Myocyte (in vitro differentiated cells): ENCODE results near the gene ADORA2A. TPM values are rescaled to one million over a fixed set of nuclear protein-coding genes. Genes with fewer than 3 reads are reported as not detected.

Experiments used
- DNase-seq: peaks from one replicate; pipeline ENCODE4 v3.0.0-alpha.2; 2012; ENCODE audit warnings: low read depth
- total RNA-seq: library from RNA; depleted of rRNA; stranded (reverse); fragments of >200 nt; gene quantifications from 2 replicates; pipeline ENCODE4 v1.2.3, GENCODE V29; 2014

Gene ADORA2A
- total RNA-seq, 1 donor from 2014 or later: 6.4 TPM

DNA sequence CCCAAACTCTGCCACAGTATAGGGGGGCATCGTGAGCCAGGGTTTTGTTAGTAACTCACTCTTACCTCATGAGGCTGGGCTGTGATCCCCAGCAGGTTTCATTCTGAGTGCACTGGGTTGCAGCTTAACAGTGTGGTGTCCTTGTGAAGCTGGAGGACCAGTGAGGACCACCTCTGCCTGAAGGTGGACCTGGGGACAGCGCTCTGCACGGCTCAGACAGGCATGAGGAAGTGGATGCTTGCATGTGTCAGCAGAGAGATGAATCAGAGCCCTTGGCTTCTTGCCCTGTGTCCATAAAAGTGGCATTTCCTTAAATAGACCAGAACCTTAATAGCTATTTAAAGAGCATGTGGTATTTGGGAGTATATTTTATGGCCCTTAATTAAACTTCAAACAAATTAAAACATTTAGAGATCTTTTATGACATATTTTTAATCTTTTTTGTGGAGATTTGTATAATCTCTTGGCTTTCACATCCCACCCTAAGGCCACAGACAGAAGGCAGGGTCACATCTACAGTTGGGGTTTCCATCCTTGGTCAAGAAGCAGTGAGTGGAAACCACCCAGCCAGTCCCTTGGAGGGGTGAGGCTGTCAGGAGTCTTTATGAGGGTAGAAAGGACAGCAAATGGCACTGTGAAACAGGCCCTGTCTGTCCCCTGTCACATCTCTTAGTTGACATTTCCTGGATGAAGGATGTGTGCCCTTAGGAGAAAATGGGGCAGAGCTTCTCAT lies 24.8 kb upstream of the ADORA2A start:
- peak; percentile 94 for DNase-seq

DNA sequence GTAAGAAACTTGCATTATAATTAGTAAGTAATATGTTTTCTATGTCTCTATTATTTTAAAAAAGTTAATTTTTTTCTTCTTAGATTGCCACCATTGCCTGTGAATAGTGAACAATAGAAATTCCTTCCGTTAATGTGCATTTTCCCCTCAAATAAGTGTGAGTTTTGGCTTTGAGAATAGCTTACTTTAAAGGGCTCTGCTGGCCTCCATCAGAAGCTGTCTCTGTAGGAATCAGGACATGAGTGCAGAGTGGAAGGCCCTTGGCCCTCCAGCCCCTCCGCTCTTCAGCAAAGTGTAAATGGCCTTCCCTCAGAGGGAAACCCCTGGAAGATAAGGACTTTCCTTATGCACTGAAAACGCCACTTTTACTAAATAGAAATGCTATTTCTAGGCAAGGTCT lies 24.1 kb upstream of the ADORA2A start:
- no peak for DNase-seq

DNA sequence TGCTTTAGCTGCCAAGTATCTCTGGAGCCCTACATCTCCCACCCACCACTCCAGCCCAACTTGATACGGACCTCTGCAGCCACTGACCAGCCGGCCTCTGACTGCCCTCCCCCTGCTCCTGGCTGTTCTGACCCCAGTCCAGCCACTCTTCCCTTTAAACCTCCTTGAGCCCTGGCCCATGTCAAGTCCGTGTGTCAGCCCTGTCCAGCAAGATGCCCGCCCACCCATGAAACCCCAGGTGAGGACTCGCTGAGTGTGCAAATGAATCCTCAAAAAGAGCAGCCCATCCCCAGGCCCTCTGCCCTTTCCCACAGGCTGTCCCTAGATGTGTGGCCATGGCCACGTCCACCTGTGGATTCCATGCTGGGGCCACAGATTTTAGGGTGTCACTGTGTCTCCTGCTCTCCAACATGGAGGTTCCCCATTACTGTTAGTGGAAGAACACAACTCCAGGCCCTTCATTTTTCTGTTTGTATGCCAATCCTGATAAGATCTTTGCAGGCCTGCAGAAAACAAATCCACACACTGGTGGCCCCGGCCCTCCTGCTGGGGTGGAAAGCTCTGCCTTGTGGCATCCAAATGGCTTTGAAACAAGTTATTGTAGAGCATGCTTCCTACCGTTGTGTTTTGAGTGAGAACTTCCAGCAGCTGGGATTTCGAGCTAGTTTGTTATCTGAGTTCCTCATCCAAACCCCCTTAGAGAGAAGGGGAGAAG lies 22.7 kb upstream of the ADORA2A start:
- DNase-seq: no peak

DNA sequence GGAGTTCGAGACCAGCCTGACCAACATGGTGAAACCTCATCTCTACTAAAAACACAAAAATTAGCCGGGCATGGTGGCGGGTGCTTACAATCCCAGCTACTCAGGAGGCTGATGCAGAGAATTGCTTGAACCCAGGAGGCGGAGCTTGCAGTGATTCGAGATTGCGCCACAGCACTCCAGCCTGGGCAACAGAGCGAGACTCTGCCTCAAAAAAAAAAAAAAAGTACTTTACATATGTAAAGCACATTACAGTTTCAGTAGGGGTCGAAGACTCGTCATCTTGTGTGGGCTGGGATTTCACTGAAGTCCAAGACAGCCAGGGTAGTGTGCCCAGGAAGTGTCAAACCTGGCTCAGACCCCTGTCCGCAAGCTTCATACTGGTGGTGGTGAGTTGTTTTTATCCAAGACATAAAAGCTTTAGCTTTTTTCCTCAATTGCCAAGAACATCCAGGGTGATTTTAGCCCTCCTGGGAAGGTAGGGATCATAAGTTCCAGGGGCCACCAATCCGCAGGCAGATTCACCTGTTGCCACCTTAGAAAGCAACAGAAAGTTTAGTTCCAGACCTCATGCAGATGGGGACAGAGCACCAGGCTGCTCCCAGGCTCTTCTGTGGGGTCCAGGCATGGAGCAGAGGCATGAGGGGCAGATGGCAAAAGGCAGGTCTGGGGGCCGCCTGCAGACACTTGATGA lies 21.6 kb upstream of the ADORA2A start:
- no peak for DNase-seq

DNA sequence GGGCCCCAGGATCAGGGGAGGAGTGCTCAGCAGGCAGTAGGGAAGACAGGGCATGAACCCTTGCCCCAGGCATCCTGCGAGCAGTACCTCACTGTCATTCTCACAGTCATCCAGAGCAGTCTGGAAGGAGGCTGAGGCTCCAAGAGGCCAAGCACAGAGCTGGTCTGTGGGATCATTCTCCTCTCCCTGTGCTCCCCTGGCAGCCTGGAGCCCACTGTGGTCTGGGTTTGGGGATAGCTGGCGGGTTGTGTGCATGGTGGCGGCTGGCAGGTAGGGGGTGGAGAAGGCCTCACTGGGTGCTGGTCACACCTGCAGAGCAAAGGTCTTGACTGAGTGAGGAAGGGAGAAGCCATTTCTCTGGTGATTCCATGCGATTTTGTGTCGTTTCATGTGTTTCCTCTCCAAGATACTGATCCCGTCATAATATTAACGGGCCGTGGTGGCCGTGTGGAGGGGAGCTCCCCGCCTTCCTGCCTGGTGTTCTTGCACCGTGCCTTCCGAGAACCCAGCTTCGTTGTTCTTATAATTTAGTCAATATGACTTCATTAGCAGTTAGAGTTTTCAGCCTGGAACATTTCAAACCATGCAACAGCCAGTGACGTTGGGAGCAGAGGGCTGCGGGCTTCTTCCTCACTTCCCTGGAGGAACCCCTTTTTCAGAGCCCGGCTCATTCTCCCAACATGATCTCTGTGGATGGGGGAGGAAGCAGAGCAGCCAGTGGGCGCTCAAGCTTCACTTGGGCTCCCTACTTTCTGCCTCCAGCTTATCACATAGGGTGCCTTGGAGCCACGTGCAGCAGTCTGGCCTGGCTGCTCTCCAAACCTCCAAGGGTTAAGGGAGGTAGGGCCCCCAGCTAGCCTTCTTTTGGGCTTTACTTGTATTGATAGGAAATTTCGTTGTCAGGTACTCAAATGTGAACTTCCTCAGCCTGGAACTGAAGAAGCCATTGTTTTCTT lies 20.8 kb upstream of the ADORA2A start:
- DNase-seq: no peak

DNA sequence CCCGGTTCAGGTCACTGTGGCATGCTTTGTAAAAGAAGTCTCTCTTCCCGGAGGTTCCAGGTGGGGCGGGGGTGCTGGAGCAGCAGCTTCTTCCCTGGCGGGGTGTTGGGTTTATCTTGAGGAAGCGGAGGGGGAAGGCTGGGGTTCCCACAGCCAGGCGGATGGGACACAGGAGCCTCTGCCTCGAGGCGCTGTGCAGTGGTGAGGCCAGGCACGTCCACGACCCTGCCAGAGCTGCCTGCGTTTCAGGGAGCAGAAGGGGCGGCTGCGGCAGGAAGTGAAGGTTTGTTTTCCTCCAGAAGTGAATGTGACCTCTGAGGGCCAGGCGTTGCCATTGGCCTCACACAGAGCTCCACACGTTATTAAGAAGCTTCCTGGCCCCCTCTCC lies 20.1 kb upstream of the ADORA2A start:
- no peak for DNase-seq

DNA sequence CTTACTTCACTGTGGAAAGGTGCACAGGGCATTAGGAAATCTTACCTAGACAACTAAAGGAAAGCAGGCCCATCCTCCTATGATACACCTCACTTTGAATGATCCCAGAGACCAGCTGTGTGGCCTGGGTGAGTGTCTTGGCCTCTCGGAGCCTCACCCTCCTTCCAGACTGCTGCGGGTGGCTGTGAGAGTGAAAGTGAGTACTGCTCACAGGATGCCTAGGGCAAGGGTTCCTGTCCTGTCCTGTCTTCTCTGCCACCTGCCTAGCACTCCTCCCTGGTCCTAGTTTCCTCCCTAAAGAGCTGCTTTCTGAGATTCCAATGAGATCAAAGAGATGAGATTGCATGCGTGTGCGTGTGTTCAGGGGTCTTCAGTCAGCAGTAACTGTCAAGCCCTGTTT lies 19.5 kb upstream of the ADORA2A start:
- DNase-seq: no peak

DNA sequence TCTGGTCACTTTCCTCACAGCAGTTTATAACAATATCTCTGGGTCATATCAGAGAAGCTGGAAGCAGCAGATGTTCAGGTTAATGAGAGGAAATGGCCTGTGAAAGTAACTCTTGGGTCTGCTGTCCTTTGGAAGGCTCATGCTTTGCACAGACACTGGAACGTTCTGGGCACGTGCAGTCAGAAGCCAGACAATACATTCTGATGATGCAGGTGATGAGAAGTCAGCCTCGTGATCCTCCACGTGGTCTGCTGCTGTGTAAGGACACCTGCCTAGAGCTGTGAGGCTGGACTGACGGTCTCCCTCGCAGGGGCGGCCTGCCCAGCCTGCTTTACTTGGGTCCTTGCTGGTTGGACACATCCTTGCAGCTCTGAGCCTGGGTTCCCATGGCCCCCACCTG lies 18.8 kb upstream of the ADORA2A start:
- no peak for DNase-seq

DNA sequence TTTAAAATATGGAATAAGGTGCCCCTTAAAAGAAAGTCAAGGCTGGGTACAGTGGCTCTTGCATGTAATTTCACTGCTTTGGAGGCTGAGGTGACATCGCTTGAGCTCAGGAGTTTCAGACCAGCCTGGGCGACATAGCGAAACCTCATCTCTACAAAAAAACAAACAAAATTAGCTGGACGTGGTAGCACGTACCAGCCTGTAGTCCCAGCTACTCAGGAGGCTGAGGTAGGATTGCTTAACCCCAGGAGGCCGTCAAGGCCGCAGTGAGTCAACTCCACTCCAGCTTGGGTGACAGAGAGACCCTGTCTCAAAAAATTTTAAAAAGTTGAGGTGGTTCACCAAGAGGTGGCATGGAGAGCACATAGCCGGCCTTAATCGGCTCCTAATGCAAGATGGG lies 17.7 kb upstream of the ADORA2A start:
- no peak for DNase-seq

DNA sequence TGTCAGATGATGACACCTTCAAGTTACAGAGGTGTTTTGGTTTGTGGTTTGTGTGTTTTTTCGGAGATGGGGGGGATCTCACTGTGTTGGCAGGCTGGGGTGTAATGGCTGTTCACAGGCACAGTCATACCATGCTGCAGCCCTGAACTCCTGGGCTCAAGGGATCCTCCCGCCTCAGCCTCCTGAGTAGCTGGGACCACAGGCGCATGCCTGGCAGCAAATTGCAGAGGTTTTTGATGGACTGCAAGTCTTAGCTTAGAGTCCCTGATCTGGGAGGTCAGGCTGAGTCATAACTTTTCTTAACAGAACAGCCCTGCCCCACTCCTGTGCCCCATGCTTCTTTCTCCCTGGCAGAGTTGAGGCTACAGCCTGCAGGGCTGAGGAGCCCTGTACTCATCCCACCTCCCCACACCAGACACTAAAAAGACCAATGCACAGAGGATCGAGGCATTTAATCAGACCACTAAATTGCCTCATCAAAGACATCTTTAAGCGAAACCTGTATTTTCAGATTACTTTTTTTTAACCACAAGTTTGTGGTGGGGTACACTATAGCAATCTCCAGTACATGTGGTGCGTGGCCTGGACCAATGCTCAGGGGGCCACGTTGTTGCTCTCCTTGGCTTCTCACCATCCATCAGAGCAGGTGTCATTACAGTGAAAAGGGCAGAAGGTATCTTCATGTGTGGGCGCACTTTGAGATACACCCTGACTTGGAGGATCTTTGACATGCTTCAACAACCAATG lies 17.1 kb upstream of the ADORA2A start:
- DNase-seq: peak; percentile 35

DNA sequence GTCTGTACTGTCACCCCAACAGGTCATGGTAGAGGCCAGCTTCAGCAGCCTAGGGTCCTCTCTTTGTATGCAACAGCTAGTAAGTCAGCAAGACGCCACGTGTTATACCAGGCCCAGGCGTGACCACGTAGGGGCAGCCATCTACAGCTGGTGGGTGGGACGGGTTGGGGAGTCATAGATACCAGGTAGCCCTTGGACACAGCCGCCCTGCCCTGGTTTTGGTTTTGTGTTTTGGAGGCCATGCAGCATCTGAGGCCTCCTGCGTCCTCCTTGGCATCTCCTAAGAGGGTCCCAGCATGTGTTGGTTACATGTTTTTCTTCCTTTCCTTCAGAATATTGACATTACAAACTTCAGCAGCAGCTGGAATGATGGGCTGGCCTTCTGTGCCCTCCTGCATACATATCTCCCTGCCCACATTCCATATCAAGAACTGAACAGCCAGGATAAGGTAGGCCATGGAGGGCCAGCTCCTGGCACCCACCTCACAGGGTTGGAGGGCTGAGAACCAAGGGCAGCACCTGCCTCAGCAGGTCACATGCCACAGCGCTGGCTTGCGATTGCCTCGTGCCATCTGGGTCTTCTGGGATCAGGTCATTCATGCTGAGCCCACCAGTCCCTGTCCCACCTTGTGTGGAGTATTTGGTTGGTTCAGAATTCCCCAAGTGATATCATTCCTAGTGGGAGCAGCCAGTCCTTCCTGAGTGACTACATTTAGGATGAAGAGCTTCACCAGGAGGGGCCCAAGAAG lies 16.0 kb upstream of the ADORA2A start:
- DNase-seq: no peak

DNA sequence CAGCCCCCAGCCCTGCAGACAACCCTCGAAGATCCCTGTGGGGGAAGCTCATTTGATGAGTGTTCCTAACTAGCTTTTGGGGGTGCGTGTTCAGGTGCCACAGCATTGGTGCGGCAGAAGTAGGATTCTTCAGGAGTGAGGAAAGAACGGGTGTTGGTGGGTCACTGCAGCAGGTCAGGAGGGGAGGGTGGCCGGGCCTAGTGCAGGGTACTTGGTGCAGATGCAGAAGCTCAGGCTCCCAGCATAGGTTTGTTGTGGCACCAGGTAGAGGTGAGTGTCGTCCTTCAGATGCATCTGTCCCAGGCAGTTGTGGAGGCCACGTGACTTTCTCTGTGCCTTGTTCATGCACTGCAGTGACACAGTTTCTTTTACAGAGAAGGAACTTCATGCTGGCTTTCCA lies 15.1 kb upstream of the ADORA2A start:
- no peak for DNase-seq

DNA sequence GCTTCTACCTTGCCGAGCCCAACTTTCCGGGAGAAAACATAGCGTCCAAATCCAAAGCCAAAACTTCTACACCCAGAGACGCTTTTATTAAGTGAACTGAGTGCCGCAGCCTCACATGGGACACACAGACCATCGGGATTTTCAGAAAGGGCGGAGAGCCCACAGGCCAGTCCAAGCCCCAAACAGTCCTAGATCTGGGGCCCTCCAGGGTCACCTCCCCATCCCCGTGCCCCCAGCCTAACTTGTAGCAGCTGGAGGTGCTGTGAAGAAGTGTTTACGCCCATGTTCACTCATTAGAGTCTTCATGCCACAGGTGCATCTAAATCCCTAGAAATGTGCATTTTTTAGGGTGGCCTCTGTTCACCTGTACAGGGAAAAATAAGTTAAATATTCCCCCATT lies 14.1 kb upstream of the ADORA2A start:
- DNase-seq: no peak

DNA sequence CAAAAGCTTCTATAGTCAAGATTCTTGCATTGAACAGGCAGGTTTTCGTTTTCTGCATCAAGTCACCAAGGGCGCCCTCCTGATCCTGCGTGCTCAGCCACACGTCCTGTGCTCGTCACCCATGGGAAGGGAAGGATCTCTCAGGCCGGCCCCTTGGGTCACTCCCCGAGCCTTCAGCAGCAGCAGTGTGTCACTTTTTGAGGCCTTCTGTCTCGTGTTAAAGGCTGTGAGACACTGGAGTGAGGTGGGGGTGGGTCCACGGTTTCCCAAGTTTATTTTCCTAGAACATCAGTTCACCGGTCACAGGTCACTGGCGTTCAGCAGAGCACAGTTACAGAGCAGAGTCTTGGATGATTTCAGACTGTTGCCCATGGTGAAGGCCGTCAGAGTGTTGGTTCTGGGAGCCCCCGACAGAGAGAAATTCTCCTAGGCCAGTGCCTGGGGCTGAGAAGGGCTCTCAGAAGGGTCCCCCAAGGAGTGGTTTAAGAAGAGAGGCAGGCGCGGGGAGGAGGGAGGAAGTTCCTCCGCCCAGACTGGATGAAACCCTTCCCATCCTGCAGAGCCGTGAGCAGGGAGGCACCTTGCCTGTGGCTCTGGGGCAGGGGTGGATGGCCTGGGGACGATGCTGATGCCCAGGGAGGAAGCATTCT lies 13.5 kb upstream of the ADORA2A start:
- DNase-seq: no peak

DNA sequence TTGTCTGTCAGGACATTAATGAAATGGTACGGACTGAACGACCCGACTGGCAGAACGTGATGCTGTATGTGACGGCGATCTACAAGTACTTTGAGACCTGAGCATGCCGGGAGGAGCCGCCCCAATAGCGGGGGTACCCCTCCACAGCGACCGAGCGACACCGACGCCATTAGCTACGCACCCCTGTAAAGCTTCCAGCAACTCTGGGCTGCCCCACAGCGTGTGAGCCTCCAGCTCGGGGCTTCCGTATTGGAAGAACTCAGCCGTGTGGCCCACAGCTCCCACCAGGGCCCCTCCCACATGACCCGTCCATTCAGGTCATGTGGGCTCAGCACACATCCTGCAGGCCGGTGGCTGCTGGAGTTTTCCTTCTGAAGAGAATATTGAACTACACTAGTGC lies 12.9 kb upstream of the ADORA2A start:
- no peak for DNase-seq

DNA sequence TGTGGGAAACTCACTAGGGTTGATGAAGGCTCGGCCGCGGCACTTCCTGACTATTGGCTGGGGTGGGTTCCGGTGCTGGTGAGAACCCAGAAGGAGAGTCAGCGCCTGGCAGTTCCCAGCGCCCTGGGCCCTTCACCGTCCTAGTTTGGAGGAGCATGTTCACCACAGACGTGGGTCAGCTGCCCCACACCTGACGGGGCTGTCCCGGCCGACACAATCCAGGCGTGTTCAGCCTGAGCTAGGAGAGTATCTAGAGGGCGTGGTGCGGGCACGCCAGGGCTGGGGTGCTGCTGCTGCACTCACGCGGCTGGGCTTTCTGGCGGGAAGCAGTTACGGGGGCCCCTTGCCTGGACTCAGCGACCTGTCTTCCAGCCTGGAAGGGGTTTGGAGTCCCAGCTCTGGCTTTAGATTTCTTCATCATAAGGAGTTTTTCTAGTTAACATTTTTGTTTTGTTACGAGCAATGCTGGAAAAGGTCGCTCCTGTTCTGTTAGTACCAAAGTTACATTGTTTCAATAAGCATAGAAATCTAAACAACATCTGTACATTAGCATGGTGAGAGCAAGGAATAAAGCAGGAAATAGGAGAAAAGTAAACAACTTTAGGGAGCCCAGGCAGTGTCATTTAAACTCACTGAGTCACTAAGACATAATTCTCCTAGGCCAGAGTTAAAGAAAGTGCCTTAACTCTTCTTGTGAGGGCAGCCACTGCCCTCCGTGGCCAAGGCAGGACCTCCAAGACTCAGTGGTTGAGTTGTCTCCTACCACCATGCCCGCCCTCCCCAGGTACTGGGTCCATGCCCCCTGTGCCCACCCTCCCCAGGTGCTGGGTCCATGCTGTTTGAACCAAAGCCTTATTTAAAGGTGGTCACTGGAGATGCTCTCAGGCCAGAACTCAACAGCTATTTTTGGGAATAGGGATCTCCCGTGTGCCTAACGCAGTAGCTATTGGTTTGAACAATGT lies 12.1 kb upstream of the ADORA2A start:
- no peak for DNase-seq

DNA sequence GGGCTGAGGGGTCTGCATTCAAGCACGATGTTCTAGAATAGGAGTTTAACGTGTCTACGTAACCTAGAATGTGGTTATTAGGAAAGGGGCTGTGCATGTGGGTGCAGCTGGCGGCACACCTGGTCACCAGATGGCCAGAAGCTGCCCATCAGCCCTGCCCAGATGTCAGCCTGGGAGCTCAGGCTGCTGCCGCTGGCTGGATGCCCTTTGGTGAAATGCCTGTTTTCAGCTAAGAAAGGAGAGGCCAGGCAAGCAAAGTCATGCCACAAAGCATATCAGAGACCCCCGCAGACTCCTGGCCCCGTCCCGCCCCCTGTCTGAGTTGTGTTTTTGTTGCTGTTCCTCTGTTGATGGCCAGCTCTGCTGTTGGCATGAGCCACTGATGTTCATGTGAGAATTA lies 11.3 kb upstream of the ADORA2A start:
- DNase-seq: no peak

DNA sequence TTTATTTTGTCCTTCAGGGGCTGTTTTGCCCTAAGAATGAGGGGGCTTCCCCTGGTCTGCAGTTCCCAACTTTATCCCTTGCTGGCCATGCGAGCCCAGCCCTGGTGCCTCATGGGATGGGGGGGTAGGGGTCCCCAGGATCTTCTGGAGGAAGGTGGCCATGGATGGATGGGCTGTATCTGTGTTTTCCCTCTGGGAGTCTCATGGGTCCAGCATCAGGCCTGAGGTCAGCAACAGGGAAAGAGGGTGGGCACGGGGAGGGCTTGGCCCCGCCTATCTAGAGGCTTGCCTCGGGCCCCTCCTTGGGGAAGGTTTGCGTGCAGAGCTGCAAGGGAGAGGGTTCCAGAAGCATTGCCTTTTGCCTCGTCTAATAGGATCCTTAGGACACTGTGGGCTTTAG lies 10.8 kb upstream of the ADORA2A start:
- no peak for DNase-seq
